Measurements from ENCODE around the gene GOLGA5.

Gene GOLGA5

GRCh38 chr14:92785667-92786426, 8.3 kb upstream of the GOLGA5 start:
- no peak overlapping the region for H3K27ac ChIP-seq (replicated peaks; ENCODE audit: low read length)

GRCh38 chr14:92786427-92786756, 7.7 kb upstream of the GOLGA5 start:
- Histone ChIP-seq H3K4me1 (ENCODE audit: control insufficient read depth in 2 of 2, insufficient read depth in 1 of 2, low read depth in 1 of 2, low read length in 2 of 2) (no peaks in the 10 kb centered on the region), H2AK5ac (ENCODE audit: low read depth, low read length) (no peak overlapping the region)

More at GRCh38 chr14:92785667-92786426, 8.3 kb upstream of the GOLGA5 start:
- Histone ChIP-seq H3K18ac (ENCODE audit: low read length) (no peak overlapping the region), H2BK120ac (ENCODE audit: low read depth, low read length) (no peak overlapping the region), H3K4me2 (ENCODE audit: insufficient read depth, low read length, poor library complexity, severe bottlenecking) (no peak overlapping the region), H3K9ac (ENCODE audit: low read depth, low read length, poor library complexity) (no peak overlapping the region), H3K23ac (ENCODE audit: low read depth, low read length, poor library complexity) (no peak overlapping the region), H4K91ac (ENCODE audit: low read depth, low read length, poor library complexity) (no peak overlapping the region), H2BK15ac (ENCODE audit: low read length) (no peak overlapping the region), H3K36me3 (replicated peaks in 1 of 2; ENCODE audit: control insufficient read depth in 2 of 2, insufficient read depth in 2 of 2, low read length in 2 of 2) (no peaks in the 10 kb centered on the region), H3K14ac (ENCODE audit: low read length) (no peak overlapping the region), H3K9me3 (replicated peaks in 1 of 2; ENCODE audit: control insufficient read depth in 2 of 2, insufficient read depth in 1 of 2, low read depth in 1 of 2, low read length in 2 of 2) (no peaks in the 10 kb centered on the region), H2BK5ac (ENCODE audit: low read length) (no peak overlapping the region), H2AFZ (ENCODE audit: low read length) (peak overlapping the region; percentile 37), H4K8ac (ENCODE audit: low read depth, low read length) (no peak overlapping the region), H2AK5ac (ENCODE audit: low read depth, low read length) (no peak overlapping the region), H3K4ac (ENCODE audit: low read length) (no peak overlapping the region), H3K4me3 (ENCODE audit: low read length in 2 of 2) (no peak overlapping the region), H3K79me1 (ENCODE audit: low read depth, low read length) (no peaks in the 10 kb centered on the region), H3K27me3 (ENCODE audit: control insufficient read depth in 3 of 3, insufficient read depth in 3 of 3, low read depth in 1 of 3, low read length in 3 of 3) (no peaks in the 10 kb centered on the region), H3K4me1 (ENCODE audit: control insufficient read depth in 2 of 2, insufficient read depth in 1 of 2, low read depth in 1 of 2, low read length in 2 of 2) (no peaks in the 10 kb centered on the region), H2BK12ac (ENCODE audit: low read length) (no peak overlapping the region)
- no peak for DNase-seq (ENCODE audit: low spot score)
- WGBS, 2 donors (ENCODE audit: extremely low coverage in 2 of 2, insufficient read length in 2 of 2, insufficient replicate concordance in 1 of 2): no CpG with 5 or more reads among the region's 6 CpGs

GRCh38 chr14:92787554-92787953, 6.6 kb upstream of the GOLGA5 start:
- Histone ChIP-seq H3K18ac (ENCODE audit: low read length) (no peak overlapping the region), H2AFZ (ENCODE audit: low read length) (no peak overlapping the region), H2BK15ac (ENCODE audit: low read length) (no peak overlapping the region), H3K23ac (ENCODE audit: low read depth, low read length, poor library complexity) (no peak overlapping the region), H3K4ac (ENCODE audit: low read length) (no peak overlapping the region), H2BK5ac (ENCODE audit: low read length) (no peak overlapping the region), H3K4me2 (ENCODE audit: insufficient read depth, low read length, poor library complexity, severe bottlenecking) (no peak overlapping the region), H3K27ac (replicated peaks; ENCODE audit: low read length) (no peak overlapping the region), H3K27me3 (ENCODE audit: control insufficient read depth in 3 of 3, insufficient read depth in 3 of 3, low read depth in 1 of 3, low read length in 3 of 3) (no peaks in the 10 kb centered on the region), H3K9me3 (replicated peaks in 1 of 2; ENCODE audit: control insufficient read depth in 2 of 2, insufficient read depth in 1 of 2, low read depth in 1 of 2, low read length in 2 of 2) (no peaks in the 10 kb centered on the region), H3K4me1 (ENCODE audit: control insufficient read depth in 2 of 2, insufficient read depth in 1 of 2, low read depth in 1 of 2, low read length in 2 of 2) (no peaks in the 10 kb centered on the region), H2BK120ac (ENCODE audit: low read depth, low read length) (no peak overlapping the region), H3K36me3 (replicated peaks in 1 of 2; ENCODE audit: control insufficient read depth in 2 of 2, insufficient read depth in 2 of 2, low read length in 2 of 2) (no peaks in the 10 kb centered on the region), H4K91ac (ENCODE audit: low read depth, low read length, poor library complexity) (no peak overlapping the region), H3K79me1 (ENCODE audit: low read depth, low read length) (no peaks in the 10 kb centered on the region), H2AK5ac (ENCODE audit: low read depth, low read length) (no peak overlapping the region), H3K14ac (ENCODE audit: low read length) (no peak overlapping the region), H4K8ac (ENCODE audit: low read depth, low read length) (no peak overlapping the region), H2BK12ac (ENCODE audit: low read length) (no peak overlapping the region), H3K4me3 (ENCODE audit: low read length in 2 of 2) (no peak overlapping the region), H3K9ac (ENCODE audit: low read depth, low read length, poor library complexity) (no peak overlapping the region)
- DNase-seq (ENCODE audit: low spot score): no peak
- WGBS, 2 donors (ENCODE audit: extremely low coverage in 2 of 2, insufficient read length in 2 of 2, insufficient replicate concordance in 1 of 2): no CpG with 5 or more reads among the region's 2 CpGs

More at GRCh38 chr14:92786427-92786756, 7.7 kb upstream of the GOLGA5 start:
- Histone ChIP-seq H4K8ac (ENCODE audit: low read depth, low read length) (no peak overlapping the region), H2AFZ (ENCODE audit: low read length) (no peak overlapping the region), H3K27me3 (ENCODE audit: control insufficient read depth in 3 of 3, insufficient read depth in 3 of 3, low read depth in 1 of 3, low read length in 3 of 3) (no peaks in the 10 kb centered on the region), H2BK120ac (ENCODE audit: low read depth, low read length) (no peak overlapping the region), H2BK12ac (ENCODE audit: low read length) (no peak overlapping the region), H2BK5ac (ENCODE audit: low read length) (no peak overlapping the region), H3K23ac (ENCODE audit: low read depth, low read length, poor library complexity) (no peak overlapping the region), H3K36me3 (replicated peaks in 1 of 2; ENCODE audit: control insufficient read depth in 2 of 2, insufficient read depth in 2 of 2, low read length in 2 of 2) (no peaks in the 10 kb centered on the region), H3K9me3 (replicated peaks in 1 of 2; ENCODE audit: control insufficient read depth in 2 of 2, insufficient read depth in 1 of 2, low read depth in 1 of 2, low read length in 2 of 2) (no peaks in the 10 kb centered on the region), H3K4ac (ENCODE audit: low read length) (no peak overlapping the region), H3K9ac (ENCODE audit: low read depth, low read length, poor library complexity) (no peak overlapping the region), H3K4me3 (ENCODE audit: low read length in 2 of 2) (no peak overlapping the region), H2BK15ac (ENCODE audit: low read length) (no peak overlapping the region), H3K18ac (ENCODE audit: low read length) (no peak overlapping the region), H4K91ac (ENCODE audit: low read depth, low read length, poor library complexity) (no peak overlapping the region), H3K4me2 (ENCODE audit: insufficient read depth, low read length, poor library complexity, severe bottlenecking) (no peak overlapping the region), H3K14ac (ENCODE audit: low read length) (no peak overlapping the region), H3K27ac (replicated peaks; ENCODE audit: low read length) (no peak overlapping the region), H3K79me1 (ENCODE audit: low read depth, low read length) (no peaks in the 10 kb centered on the region)
- DNase-seq (ENCODE audit: low spot score): no peak
- no CpG with 5 or more reads among the region's 1 CpG for WGBS, 2 donors (ENCODE audit: extremely low coverage in 2 of 2, insufficient read length in 2 of 2, insufficient replicate concordance in 1 of 2)

- H2BK15ac ChIP-seq (ENCODE audit: low read length): no peak overlapping the region
- no peak for DNase-seq (ENCODE audit: low spot score)
- no peak overlapping the region for H4K91ac ChIP-seq (ENCODE audit: low read depth, low read length, poor library complexity)
- no peak overlapping the region for H3K18ac ChIP-seq (ENCODE audit: low read length)
- no peak overlapping the region for H3K23ac ChIP-seq (ENCODE audit: low read depth, low read length, poor library complexity)
- H2BK120ac ChIP-seq (ENCODE audit: low read depth, low read length): no peak overlapping the region
- no peaks in the 10 kb centered on the region for H3K36me3 ChIP-seq (replicated peaks in 1 of 2; ENCODE audit: control insufficient read depth in 2 of 2, insufficient read depth in 2 of 2, low read length in 2 of 2)
- H3K27ac ChIP-seq (replicated peaks; ENCODE audit: low read length): no peak overlapping the region
- no peak overlapping the region for H2AK5ac ChIP-seq (ENCODE audit: low read depth, low read length)
- no peak overlapping the region for H2BK12ac ChIP-seq (ENCODE audit: low read length)
- no peaks in the 10 kb centered on the region for H3K9me3 ChIP-seq (replicated peaks in 1 of 2; ENCODE audit: control insufficient read depth in 2 of 2, insufficient read depth in 1 of 2, low read depth in 1 of 2, low read length in 2 of 2)
- H3K14ac ChIP-seq (ENCODE audit: low read length): no peak overlapping the region
- no peak overlapping the region for H2AFZ ChIP-seq (ENCODE audit: low read length)
- H3K27me3 ChIP-seq (ENCODE audit: control insufficient read depth in 3 of 3, insufficient read depth in 3 of 3, low read depth in 1 of 3, low read length in 3 of 3): no peaks in the 10 kb centered on the region
- H2BK5ac ChIP-seq (ENCODE audit: low read length): no peak overlapping the region
- no peak overlapping the region for H3K9ac ChIP-seq (ENCODE audit: low read depth, low read length, poor library complexity)
- no peak overlapping the region for H4K8ac ChIP-seq (ENCODE audit: low read depth, low read length)
- H3K4ac ChIP-seq (ENCODE audit: low read length): no peak overlapping the region
- H3K4me3 ChIP-seq (ENCODE audit: low read length in 2 of 2): no peak overlapping the region
- peaks cover 2% of the 10 kb centered on the region for H3K79me1 ChIP-seq (ENCODE audit: low read depth, low read length)
- H3K4me1 ChIP-seq (ENCODE audit: control insufficient read depth in 2 of 2, insufficient read depth in 1 of 2, low read depth in 1 of 2, low read length in 2 of 2): no peaks in the 10 kb centered on the region
- no peak overlapping the region for H3K4me2 ChIP-seq (ENCODE audit: insufficient read depth, low read length, poor library complexity, severe bottlenecking)
Observed at GRCh38 chr14:92789457-92790089, 4.5 kb upstream of the GOLGA5 start.
